ENCODE data around the gene CBLN2.

GRCh38 chr18:72492497-72492896 is 51.6 kb downstream of the CBLN2 start:
- TF ChIP-seq POLR2A (IDR thresholded peaks at IDR 0.05) (no peak), CTCF (IDR thresholded peaks at IDR 0.05) (no peak)
